GM18868 (cell line): ENCODE results near the gene SUPT3H.

Experiments used
- ATAC-seq: cut with Tn5 transposase; IDR thresholded peaks from one replicate; pipeline ENCODE4 v1.9.1; 2021; ENCODE audit warnings: mild to moderate bottlenecking, moderate library complexity; ENCODE audit not compliant: unreplicated experiment

Gene SUPT3H

DNA sequence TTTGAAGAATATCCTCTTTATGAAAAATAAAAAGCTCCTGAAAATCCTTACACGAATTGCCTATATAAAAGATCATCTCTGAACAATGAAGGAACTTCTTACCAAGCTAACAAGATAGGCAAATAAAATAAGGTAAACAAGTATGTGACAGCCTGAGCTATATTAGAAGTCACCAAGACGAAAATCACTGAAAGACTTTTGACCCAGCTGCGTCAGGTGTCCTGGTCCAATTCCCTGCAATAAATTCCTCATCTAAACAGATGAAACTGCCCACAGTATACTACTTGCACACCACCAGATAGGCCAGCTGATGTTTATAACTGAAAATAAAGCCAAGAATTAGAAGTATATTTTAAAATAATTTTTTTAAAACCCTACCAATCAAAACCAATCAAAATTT lies 117.0 kb downstream of the SUPT3H start:
- no peak for ATAC-seq

DNA sequence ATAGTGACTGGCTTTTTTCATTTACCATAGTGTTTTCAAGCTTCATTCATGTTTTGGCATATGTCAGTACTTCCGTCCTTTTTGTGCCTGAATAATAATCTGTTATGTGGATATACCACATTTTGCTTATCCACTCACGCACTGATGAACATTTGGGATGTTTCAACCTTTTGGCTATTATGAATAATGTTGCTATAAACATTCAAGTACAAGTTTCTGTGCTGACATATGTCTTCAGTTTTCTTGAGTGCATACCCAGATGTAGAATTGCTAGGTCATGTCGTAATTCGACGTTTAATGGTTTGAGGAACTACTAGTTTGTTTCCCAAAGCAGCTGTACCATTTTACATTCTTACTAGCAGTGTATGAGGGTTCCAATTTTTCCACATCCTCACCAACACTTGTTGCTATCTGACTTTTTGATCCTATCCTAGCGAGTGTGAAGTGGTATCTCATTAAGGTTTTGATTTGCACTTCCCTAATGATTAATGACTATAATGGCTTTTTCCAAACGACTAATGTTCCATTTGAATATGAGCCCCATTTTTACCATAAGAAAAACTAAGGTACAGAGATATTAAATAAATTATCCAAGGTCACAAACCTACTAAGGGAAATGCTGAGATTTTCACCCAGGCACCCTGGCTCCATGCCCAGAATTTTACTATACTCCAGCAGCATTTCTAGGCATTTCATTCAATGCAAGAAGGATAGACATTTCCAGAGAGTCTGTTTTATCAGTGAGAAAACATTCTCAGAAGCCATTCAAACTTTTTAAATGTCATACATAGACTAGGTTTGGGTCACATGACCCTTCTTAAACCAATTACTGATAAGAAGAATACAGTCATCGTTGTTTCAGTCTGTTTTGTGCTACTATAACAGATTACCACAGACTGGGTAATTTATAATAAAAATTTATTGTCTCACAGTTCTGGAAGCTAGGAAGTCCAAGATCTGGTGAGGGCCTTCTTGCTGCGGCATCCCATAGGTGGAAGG lies 120.7 kb downstream of the SUPT3H start:
- ATAC-seq: no peak

- ATAC-seq: no peak
Measured at GRCh38 chr6:45255434-45255833, 122.3 kb downstream of the SUPT3H start.

- no peak for ATAC-seq
Measured at GRCh38 chr6:45254253-45254652, 123.5 kb downstream of the SUPT3H start.

DNA sequence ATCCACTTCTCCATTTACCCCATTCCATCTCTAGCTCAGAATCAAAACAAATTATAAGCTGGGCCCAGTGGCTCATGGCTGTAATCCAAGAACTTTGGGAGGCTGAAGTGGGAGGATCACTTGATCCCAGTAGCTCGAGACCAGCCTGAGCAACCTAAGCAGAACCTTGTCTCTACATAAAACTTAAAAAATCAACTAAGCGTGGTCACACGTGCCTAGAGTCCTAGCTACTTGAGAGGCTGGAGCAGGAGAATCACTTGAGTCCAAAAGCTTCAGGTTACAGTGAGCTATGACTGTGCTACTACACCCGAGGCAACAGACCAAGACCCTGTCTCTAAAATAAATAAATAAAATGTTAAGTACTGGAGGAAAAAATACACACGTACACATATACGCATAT lies 124.3 kb downstream of the SUPT3H start:
- no peak for ATAC-seq

DNA sequence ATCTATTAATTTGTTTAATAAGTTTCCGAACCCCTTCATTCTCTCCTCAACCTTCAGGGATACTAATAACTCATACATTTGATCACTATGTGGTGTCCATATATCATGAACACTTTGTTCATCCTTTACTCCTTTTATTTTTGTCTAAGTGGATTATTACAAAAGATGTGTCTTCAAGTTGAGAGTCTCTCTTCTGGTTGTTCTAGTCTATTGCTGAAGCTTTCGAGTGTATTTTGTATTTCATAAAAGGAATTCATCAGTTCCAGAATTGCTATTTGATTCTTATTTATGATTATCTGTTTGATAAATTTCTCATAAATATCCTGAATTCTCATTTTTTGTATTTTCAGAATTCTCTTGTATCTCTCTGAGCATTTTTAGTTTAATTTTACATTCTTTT lies 146.1 kb downstream of the SUPT3H start:
- no peak for ATAC-seq

DNA sequence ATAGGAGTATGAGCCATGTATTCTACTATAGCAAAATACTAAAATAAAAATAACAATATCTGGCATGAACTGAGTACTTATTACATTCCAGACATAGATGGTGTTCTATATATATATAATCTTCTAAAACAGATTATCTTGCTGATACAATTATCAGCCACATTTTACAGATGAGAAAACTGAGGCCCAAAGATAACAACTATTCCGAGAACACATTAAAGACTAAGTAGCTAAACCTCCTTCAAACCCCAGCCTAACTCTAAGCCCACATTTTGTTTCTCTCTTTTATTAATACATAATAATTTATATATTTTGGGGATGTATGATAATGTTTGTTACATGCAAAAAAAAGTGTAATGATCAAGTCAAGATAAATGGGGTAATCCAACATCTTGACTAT lies 148.3 kb downstream of the SUPT3H start:
- ATAC-seq: no peak

GRCh38 chr6:45226081-45226480 lies 151.7 kb downstream of the SUPT3H start:
- ATAC-seq: no peak

- no peak for ATAC-seq
Measured at GRCh38 chr6:45222380-45222779, 155.4 kb downstream of the SUPT3H start.

- ATAC-seq: no peak
Measured at GRCh38 chr6:45215759-45216158, 162.0 kb downstream of the SUPT3H start.

DNA sequence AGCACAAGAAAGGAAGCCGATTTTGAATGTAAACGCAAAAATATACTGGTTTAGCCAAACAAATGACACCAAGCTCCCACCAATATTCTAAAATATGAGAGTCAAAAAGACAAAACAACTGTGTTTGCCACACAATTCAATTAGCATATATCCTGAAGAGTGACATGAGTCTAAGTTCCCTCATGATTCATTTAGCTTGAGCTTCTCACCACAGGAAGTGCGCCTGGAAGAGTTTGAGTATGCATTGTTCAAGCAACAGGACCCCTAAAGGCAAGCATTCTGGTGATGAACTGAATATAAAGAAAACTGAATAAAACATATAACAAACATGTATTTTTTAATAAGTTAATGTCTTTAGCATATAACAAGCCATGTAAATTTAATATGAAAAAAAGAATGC lies 164.8 kb downstream of the SUPT3H start:
- no peak for ATAC-seq

- ATAC-seq: no peak
Measured at GRCh38 chr6:45209762-45210161, 168.0 kb downstream of the SUPT3H start.

GRCh38 chr6:45206793-45207492 lies 170.8 kb downstream of the SUPT3H start:
- ATAC-seq: no peak

GRCh38 chr6:45201484-45201883 lies 176.2 kb downstream of the SUPT3H start:
- no peak for ATAC-seq

DNA sequence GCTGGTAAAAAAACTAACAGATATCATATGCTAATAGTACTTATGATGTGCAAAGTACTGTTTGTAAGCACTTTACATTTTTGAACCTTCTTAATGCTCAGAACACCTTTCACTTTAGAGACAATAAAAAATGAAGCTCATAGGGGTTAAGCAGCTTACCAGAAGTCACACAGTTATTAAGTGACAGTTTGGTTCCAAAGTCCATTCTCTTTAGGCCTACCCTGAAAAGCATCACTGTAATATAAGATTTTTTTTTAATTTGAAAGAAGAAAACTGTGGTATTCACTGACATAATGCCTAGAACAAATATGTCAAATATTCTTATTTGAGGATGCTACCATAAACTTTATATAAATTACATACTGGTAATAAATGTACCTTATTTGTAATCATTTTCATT lies 177.2 kb downstream of the SUPT3H start:
- no peak for ATAC-seq

GRCh38 chr6:45199554-45199953 lies 178.2 kb downstream of the SUPT3H start:
- no peak for ATAC-seq

DNA sequence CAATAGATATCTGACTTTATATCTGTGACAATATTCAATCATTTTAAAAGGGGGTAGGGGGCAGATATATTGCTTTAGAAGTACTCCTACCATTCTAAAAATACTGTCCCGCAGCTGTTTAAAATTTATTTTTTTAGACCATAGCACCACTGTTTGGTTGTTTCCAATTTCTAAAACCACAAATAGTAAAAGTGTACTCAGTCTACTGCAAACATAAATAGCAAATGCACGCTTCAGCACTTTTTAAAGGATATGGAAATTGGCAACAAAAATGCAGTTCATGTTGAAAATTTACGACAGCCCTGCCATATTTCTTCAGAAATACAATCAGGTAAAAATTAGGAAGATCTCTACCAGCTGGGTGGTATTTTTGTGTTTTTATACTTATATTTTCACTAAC lies 181.6 kb downstream of the SUPT3H start:
- ATAC-seq: no peak

DNA sequence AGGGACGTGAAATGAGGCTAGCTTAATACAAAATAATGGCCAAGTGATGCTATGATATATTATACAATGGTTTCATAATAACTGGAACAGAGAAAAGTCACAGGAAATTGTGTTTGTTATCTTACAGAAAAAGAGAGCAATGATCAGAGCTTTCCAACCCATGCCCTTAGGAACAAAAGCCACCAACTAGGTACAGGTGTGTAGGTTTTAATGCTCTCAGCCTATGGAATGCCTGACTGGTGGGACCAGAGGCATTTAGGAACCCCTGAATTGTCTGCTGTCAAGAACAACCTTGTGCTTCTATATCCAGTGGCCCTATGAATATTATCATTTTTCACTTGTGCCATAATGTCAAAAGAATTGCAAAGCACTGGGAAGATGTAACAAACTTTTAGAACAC lies 182.6 kb downstream of the SUPT3H start:
- ATAC-seq: no peak

DNA sequence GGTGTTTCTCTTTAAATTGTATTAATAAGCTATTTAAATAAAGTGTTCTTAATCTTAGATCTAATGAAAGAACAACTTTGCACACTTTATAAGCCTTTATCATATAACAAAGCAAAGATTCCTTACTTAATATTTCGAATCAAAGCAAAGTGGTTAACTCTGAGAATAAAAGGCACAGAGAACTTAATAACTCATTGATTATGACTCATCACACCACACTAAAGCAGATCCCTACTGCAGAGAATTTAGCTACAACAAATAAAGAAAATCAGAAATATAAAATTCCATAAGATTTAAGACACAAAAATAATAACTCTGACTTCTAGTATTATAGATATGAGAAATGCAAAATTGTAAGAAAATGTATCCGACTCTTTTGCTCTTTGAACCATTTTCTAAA lies 185.2 kb downstream of the SUPT3H start:
- ATAC-seq: no peak

DNA sequence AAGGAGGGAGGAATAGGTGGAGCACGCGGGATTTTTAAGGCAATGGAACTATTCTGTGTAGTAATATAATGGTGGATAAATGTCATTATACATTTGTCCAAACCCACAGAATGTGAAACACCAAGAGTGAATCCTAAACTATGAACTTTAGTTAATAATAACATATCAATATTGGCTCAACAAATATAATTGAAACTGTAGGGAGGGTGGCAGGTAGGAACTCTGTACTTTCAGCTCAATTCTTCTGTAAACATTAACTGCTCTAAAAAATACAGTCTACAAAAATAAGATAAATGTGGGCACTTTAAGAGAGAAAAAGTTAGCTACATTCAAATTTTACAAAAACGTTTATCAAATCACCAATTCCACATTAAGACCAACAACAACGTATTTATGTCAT lies 186.3 kb downstream of the SUPT3H start:
- no peak for ATAC-seq

GRCh38 chr6:45187836-45188235 lies 189.9 kb downstream of the SUPT3H start:
- ATAC-seq: no peak
